ELF-1 (cell line): ENCODE measurements around the gene AGT.

Experiments
- DNase-seq: peaks from one replicate; pipeline ENCODE4 v3.0.0-alpha.2; 2016; ENCODE audit warnings: low read depth, low spot score

The AGT gene

GRCh38 chr1:230713915-230714764 lies at the start of gene AGT:
Gene AGT, minus strand, starts transcription at chr1:230714122. Its CDS starts 3,299 bp downstream, at chr1:230710823.
- peak; percentile 23 for DNase-seq

- DNase-seq = no peak
Observed at GRCh38 chr1:230761443-230762167, 47.7 kb upstream of the AGT start.

DNA sequence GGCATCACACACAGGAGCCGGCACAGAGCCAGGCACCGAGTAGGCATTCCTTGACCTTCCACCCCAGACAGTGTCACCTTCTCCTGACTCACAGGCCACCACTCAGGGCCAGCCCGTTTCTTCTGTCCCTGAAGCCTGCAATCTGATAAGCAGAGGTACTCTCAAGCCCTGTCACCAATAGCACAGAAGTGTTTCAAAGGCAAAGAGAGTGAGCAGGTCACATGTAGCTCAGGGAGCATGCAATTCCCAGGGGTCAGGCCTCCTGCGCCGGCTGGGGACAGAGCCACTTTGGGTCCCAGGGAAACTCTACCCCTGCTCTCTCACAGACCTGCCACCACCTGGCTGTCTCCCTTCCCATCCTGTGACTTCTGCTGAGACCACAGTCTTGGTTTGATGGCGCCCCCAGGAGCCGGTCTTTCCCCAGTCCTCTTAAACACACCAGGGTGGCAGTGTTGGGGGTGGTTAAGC lies 46.5 kb upstream of the AGT start:
- peak; percentile 41 for DNase-seq

DNA sequence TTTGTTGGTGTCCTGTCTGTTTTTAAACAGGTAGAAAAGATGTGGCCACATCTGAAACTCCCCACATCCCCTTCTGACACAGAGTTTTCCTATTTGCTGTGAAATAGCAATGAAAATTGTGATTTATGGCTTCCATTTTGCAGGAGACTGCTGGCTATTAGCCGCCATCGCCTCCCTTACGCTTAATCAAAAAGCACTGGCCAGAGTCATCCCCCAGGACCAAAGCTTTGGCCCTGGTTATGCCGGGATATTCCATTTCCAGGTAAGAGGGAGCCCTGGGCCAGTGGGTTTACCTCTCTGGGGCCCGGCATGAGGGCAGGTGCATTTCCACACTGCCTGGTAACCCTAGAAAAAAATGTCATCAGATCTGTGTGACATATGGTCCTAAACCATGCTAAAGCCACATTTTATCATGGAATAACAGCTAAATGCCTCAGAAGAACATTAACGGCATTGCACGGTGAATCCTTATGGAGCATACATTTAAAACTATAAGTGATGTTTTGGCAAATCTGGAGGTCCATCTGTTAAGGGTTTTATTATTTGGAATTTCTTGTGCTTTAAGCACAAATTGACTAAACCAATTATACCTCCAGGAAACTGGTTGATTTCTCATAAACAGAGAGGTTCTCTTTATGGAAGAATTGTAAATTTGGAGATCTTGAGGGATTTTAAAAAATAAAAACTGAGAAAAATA lies 45.6 kb upstream of the AGT start:
- DNase-seq = no peak

DNA sequence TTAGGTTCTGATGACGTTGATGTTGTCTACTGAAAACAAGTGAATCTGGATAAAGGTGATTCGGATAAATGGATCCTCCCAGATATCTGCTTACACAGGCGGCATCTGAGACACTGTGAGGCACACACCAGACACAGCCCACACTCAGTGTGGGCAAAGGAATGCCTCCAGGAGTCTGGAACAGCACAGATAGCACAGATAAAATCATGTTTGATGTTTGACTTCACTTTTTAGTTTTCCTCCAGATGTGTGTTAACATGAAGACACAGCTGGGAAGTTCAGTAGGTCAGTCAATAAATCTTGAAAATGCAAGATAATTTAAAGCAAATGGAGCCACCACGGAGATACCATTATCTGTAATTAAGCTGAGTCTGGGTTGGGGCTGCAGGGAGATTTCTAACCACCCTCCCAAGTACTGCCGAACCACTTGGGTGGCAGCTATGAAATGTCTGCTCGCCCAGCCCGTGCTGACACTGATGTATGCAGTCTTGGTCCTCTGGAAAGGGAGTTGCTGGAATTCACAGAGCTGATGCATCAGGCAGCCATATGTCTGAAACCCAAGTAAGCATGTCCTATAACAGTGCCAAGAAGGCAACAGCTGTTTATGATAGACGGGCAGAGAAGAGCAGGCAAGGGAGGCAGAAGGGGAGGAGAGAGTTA lies 44.9 kb upstream of the AGT start:
- DNase-seq = no peak

GRCh38 chr1:230757856-230758708 lies 44.2 kb upstream of the AGT start:
- DNase-seq = no peak

GRCh38 chr1:230754796-230755195 lies 40.9 kb upstream of the AGT start:
- DNase-seq = no peak

DNA sequence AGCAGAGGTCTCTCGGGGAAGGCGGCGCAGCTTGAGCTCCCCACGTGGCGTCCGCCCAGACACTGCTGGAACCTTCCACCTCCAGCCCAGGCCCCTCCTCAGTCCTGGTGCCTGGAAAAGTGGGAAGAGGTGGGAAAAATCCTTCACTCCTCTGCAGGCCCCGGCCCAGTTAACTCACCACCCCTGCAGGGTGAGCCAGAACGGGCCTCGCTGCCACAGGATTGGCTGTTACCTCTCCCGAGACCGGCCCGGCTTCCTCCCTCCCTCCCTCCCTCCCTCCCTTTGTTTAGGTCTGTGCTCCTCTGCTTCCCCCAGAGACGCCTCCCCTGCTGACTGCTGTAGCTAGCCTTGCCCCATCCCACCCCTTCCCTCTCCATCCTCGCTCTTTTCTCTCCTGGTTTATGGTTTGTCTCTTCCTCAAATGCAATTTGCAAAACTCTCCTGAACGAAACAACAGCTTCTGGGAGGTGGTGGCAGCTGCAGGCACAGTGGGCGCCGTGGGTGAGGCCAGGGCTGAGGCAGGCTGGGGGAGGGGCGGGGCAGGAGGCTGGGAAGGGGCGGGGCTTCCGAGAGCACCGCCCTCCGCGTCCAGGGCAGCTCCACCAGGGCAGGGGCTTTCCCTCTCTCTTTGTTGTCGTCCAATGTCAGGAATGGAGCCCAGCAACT lies 39.8 kb upstream of the AGT start:
- peak; percentile 89 for DNase-seq

DNA sequence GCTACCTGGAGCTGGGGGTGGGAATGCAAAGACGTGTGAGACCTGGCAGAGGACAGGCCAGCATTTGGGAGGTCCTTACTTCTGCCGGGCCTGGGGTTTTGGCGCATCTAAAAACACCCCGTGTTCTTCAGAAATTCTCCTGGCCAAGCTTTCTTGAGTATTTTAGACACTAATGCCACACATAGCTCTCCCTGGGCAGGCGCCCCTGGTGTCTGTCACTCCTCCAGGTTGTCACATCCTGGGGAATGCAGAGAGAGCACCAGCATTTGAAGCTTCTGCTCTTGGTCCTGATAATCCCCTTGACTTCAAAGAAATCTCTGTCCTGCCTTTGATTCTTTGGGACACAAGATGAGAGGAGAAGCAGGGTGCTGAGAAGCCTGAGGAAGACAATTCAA lies 39.3 kb upstream of the AGT start:
- no peak for DNase-seq

- DNase-seq = peak; percentile 56
Observed at GRCh38 chr1:230752407-230752806, 38.5 kb upstream of the AGT start.

- no peak for DNase-seq
Observed at GRCh38 chr1:230750986-230751625, 37.2 kb upstream of the AGT start.

GRCh38 chr1:230750576-230750975 lies 36.7 kb upstream of the AGT start:
- DNase-seq = no peak

DNA sequence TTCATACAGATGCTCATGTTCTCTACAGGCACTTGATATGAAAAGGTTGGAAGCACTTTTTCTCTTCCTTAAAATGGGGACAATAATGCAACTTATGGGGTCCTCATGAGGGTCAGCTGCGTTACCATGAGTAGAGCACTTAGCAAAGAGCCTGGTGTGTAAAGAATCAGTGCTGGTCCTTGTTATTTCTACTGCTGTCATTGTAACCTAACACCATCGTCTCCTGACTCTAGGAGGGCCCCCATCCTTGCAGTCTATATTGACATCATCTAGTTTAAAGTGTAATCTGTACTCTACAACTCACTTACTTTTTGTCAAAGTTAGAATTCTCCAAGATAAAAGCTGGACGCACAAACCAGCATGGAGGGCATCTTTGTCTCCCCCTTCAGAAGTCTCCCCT lies 35.7 kb upstream of the AGT start:
- DNase-seq = no peak

GRCh38 chr1:230749150-230749549 lies 35.2 kb upstream of the AGT start:
- no peak for DNase-seq

GRCh38 chr1:230747890-230748800 lies 34.2 kb upstream of the AGT start:
- no peak for DNase-seq

GRCh38 chr1:230747127-230747730 lies 33.3 kb upstream of the AGT start, which contains the start of gene CAPN9:
Gene CAPN9, plus strand, starts transcription at chr1:230747388. Its CDS starts 109 bp downstream, at chr1:230747497.
- no peak for DNase-seq

DNA sequence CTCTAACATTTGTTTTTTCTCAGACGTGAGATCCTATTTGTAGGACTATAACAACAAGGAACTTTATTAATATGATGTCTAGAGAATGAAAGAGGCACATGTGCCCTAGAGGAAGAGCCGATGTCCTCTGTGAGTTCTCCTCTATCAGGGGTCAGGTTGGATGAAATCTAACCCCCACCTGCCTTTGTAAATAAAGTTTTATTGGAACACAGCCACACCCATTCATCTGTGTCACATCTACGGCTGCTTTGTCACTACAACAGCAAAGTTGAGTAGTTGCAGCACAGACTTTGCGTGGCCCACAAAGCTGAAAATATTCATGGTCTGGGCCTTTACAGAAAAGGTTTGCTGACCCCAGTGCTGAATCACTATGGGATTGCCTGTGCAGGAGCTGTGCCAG lies 32.7 kb upstream of the AGT start:
- no peak for DNase-seq

- no peak for DNase-seq
Observed at GRCh38 chr1:230745071-230745470, 31.1 kb upstream of the AGT start.
